ENCODE results near the gene IRAK1.

DNA sequence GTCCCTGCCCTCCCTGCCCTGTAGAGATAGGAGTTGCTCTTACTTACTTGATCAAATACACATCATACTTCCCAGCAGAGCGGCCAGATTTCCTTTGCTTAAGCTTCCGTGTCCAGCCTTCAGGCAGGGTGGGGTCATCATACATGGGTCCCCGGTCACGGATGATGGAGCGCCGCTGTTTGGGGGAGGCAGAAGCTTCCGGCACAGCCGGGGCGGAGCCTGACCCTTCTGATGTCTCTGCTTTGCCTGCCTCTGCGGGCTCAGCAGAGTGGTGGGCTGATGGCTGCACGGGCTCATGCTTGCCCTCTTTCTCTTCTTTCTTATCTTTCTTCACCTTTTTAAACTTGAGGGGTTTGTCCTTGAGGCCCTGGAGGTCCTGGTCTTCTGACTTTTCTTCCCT is 12.5 kb upstream of the IRAK1 start:
- TF ChIP-seq, protein P1, sequence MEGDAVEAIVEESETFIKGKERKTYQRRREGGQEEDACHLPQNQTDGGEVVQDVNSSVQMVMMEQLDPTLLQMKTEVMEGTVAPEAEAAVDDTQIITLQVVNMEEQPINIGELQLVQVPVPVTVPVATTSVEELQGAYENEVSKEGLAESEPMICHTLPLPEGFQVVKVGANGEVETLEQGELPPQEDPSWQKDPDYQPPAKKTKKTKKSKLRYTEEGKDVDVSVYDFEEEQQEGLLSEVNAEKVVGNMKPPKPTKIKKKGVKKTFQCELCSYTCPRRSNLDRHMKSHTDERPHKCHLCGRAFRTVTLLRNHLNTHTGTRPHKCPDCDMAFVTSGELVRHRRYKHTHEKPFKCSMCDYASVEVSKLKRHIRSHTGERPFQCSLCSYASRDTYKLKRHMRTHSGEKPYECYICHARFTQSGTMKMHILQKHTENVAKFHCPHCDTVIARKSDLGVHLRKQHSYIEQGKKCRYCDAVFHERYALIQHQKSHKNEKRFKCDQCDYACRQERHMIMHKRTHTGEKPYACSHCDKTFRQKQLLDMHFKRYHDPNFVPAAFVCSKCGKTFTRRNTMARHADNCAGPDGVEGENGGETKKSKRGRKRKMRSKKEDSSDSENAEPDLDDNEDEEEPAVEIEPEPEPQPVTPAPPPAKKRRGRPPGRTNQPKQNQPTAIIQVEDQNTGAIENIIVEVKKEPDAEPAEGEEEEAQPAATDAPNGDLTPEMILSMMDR (IDR thresholded peaks at IDR 0.05): no peak
- no peak for TF ChIP-seq EP300 (IDR thresholded peaks at IDR 0.05)

All from gastroesophageal sphincter (tissue), 3 donors.